ENCODE results near the gene FOXN3.

GRCh38 chr14:89422952-89423345, 5.9 kb upstream of the FOXN3 start:
- TF ChIP-seq POLR2A (IDR thresholded peaks at IDR 0.05) (peak in 1 of 2 donors; percentile 24), CTCF (IDR thresholded peaks at IDR 0.05) (no peak)
